ENCODE measurements around the gene VAV1. TPM values are rescaled to one million over a fixed set of nuclear protein-coding genes. Genes with fewer than 3 reads are reported as not detected.

Gene VAV1
- total and polyA plus RNA-seq, 9 of the 15 experiments (the other 6 are each of a cell fraction or from before 2014, with no cell fraction given), result 0.46 to 20.1 (median 11.1) TPM

GRCh38 chr19:6862673-6863078 is 90.2 kb downstream of the VAV1 start (continued):
- TF ChIP-seq ZNF318 (IDR thresholded peaks at IDR 0.05; ENCODE audit: borderline replicate concordance in 1 of 2, low read depth in 1 of 2) (no peak), SRSF9 (IDR thresholded peaks at IDR 0.05; ENCODE audit: borderline replicate concordance, low read depth, low read length) (no peak), E2F5 (CRISPR knock-in tag; IDR thresholded peaks at IDR 0.05) (no peak)

All from K562 (cell line).